Stimulated activated CD4-positive, alpha-beta T cell treated with anti-CD3 and anti-CD28 coated beads, Interleukin-15, amount 100 ng/mL, for 24 hours (primary cell): ENCODE results near the gene USP48.

Source experiments
- DNase-seq: peaks from one replicate; pipeline ENCODE4 v3.0.0-alpha.2; 2020

Gene USP48

GRCh38 chr1:21664806-21665588, 118.0 kb downstream of the USP48 start:
- DNase-seq: no peak

- no peak for DNase-seq
Observed at GRCh38 chr1:21663951-21664805, 118.8 kb downstream of the USP48 start.

- DNase-seq: no peak
Observed at GRCh38 chr1:21663248-21663950, 119.5 kb downstream of the USP48 start.

GRCh38 chr1:21662426-21663247, 120.3 kb downstream of the USP48 start:
- DNase-seq: no peak

GRCh38 chr1:21661886-21662285, 121.1 kb downstream of the USP48 start:
- no peak for DNase-seq

GRCh38 chr1:21659924-21660326, 123.0 kb downstream of the USP48 start:
- DNase-seq: no peak

- peak; percentile 75 for DNase-seq
Observed at GRCh38 chr1:21659099-21659923, 123.6 kb downstream of the USP48 start.

- DNase-seq: no peak
Observed at GRCh38 chr1:21657456-21658190, 125.3 kb downstream of the USP48 start.

- no peak for DNase-seq
Observed at GRCh38 chr1:21655748-21656147, 127.2 kb downstream of the USP48 start.

- DNase-seq: no peak
Observed at GRCh38 chr1:21655259-21655658, 127.7 kb downstream of the USP48 start.

GRCh38 chr1:21654209-21654608, 128.7 kb downstream of the USP48 start:
- DNase-seq: no peak

- no peak for DNase-seq
Observed at GRCh38 chr1:21653744-21654100, 129.2 kb downstream of the USP48 start.

- no peak for DNase-seq
Observed at GRCh38 chr1:21652937-21653743, 129.8 kb downstream of the USP48 start.

GRCh38 chr1:21652101-21652936, 130.6 kb downstream of the USP48 start:
- DNase-seq: no peak

GRCh38 chr1:21651214-21652042, 131.5 kb downstream of the USP48 start:
- peak; percentile 64 for DNase-seq

GRCh38 chr1:21650400-21650799, 132.5 kb downstream of the USP48 start:
- DNase-seq: no peak

GRCh38 chr1:21649315-21649714, 133.6 kb downstream of the USP48 start:
- no peak for DNase-seq

- no peak for DNase-seq
Observed at GRCh38 chr1:21648791-21649190, 134.2 kb downstream of the USP48 start.
